SK-MEL-5 (cell line): ENCODE results near the gene CALM1. TPM values are rescaled to one million over a fixed set of nuclear protein-coding genes. Genes with fewer than 3 reads are reported as not detected.
A peak's percentile ranks its signal among the peaks of the same experiment; 100 is the strongest.

Experiments used
- DNase-seq: peaks from one replicate; pipeline ENCODE4 v3.0.0-alpha.2; 2016; ENCODE audit warnings: low read depth, low spot score
- in situ Hi-C: cut with HindIII; loops from 2 replicates; pipeline ENCODE4 v1.10.0; 2016; ENCODE audit warnings: low sequenced_read_pairs, high pct_unique_total_duplicates, low pct_unique_long_range_greater_than_20kb
- total RNA-seq: library from RNA; depleted of rRNA; stranded (reverse); fragments of >200 nt; shearing (Covaris generic); gene quantifications from 2 replicates; pipeline ENCODE4 v1.2.3, GENCODE V29; 2014

CALM1 gene
- total RNA-seq, 1 experiment from 2014 or later, result 303 TPM

GRCh38 chr14:90399541-90400444 is 3.0 kb downstream of the CALM1 start:
- DNase-seq, result peak; percentile 91
- in situ Hi-C loops, result no loop called here

GRCh38 chr14:90400904-90401561 is 4.2 kb downstream of the CALM1 start:
- DNase-seq, result peak; percentile 67

GRCh38 chr14:90402016-90402415 is 5.2 kb downstream of the CALM1 start:
- DNase-seq, result no peak
- in situ Hi-C loops, result no loop called here

More at GRCh38 chr14:90400904-90401561, 4.2 kb downstream of the CALM1 start:
- in situ Hi-C loops, result no loop called here

GRCh38 chr14:90403065-90403464 is 6.2 kb downstream of the CALM1 start:
- in situ Hi-C loops, result no loop called here

GRCh38 chr14:90405101-90405500 is 8.3 kb downstream of the CALM1 start:
- in situ Hi-C loops, result no loop called here
- no peak for DNase-seq

More at GRCh38 chr14:90403065-90403464, 6.2 kb downstream of the CALM1 start:
- DNase-seq, result no peak

- in situ Hi-C loops, result no loop called here
- no peak for DNase-seq
Observed at GRCh38 chr14:90405755-90406154, 8.9 kb downstream of the CALM1 start.

- in situ Hi-C loops, result no loop called here
- DNase-seq, result no peak
Observed at GRCh38 chr14:90406384-90406798, 9.6 kb downstream of the CALM1 start.

- in situ Hi-C loops, result no loop called here
Observed at GRCh38 chr14:90407230-90407629, 10.4 kb downstream of the CALM1 start.

GRCh38 chr14:90408713-90409112 is 11.9 kb downstream of the CALM1 start:
- in situ Hi-C loops, result no loop called here
- no peak for DNase-seq

More at GRCh38 chr14:90407230-90407629, 10.4 kb downstream of the CALM1 start:
- DNase-seq, result no peak

GRCh38 chr14:90409209-90409730 is 12.4 kb downstream of the CALM1 start:
- in situ Hi-C loops, result no loop called here

GRCh38 chr14:90412058-90412457 is 15.2 kb downstream of the CALM1 start:
- DNase-seq, result no peak
- in situ Hi-C loops, result no loop called here

More at GRCh38 chr14:90409209-90409730, 12.4 kb downstream of the CALM1 start:
- DNase-seq, result no peak

- no peak for DNase-seq
- in situ Hi-C loops, result no loop called here
Observed at GRCh38 chr14:90416720-90417119, 19.9 kb downstream of the CALM1 start.

GRCh38 chr14:90418053-90418452 is 21.2 kb downstream of the CALM1 start:
- in situ Hi-C loops, result no loop called here
- no peak for DNase-seq

- DNase-seq, result no peak
- in situ Hi-C loops, result no loop called here
Observed at GRCh38 chr14:90419200-90419599, 22.4 kb downstream of the CALM1 start.

GRCh38 chr14:90421001-90421631 is 24.3 kb downstream of the CALM1 start:
- no peak for DNase-seq
- in situ Hi-C loops, result no loop called here

- no peak for DNase-seq
- in situ Hi-C loops, result no loop called here
Observed at GRCh38 chr14:90421632-90422020, 24.8 kb downstream of the CALM1 start.

GRCh38 chr14:90423166-90423565 is 26.3 kb downstream of the CALM1 start:
- in situ Hi-C loops, result no loop called here
- DNase-seq, result no peak

GRCh38 chr14:90424075-90424474 is 27.2 kb downstream of the CALM1 start:
- no peak for DNase-seq
- in situ Hi-C loops, result no loop called here
